ENCODE results near the gene CAPN3. TPM values are rescaled to one million over a fixed set of nuclear protein-coding genes. Genes with fewer than 3 reads are reported as not detected.
A peak's percentile ranks its signal among the peaks of the same experiment; 100 is the strongest.

Gene CAPN3
- total RNA-seq, 4 donors from 2014 or later: 96.8 to 263 (median 163) TPM

DNA sequence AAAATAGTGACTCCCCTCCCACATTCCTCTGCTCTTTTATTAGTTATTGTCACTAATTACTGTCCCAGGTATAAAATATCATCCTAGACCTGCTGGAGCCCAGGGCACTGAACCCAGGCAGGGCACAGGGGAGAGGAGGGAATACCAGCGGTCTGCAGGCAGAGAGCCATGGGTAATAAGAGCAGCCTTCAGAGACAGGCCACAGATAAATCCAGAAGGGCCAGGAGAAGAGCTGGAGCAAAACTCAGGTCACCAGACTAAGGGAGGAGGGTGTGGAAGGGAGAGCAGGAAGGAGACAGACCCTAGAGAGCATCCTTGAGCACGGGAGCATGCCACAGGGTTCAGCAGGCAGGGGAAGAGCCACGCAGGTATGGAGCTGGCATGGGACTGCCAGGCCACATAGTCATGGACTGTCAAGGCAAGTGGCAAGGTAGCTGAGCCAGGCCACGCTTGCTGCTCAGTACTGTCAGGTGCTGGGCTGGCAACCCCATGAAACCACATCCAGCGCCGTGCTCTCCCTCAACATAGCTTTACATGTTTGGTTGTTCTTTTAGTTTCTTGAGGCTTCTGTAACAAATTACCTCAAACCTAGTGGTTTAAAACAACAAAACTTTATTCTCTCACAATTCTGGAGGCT lies 15.6 kb upstream of the CAPN3 start:
- DNase-seq (peak; percentile 69 to 75), ATAC-seq (peak; percentile 70 to 74)
- in situ Hi-C loops (cut with MboI; ENCODE audit: low sequenced_read_pairs in 4 of 4) (no loop called here), intact Hi-C loops (cut with DNase I; ENCODE audit: low total_unique reads) (loop anchor here (1.0 kb wide), 1 partner anchor 17 kb away; no protein-coding TSS in a partner anchor)
- H3K4me3 ChIP-seq: no peak overlapping the region
- TF ChIP-seq, protein P1, sequence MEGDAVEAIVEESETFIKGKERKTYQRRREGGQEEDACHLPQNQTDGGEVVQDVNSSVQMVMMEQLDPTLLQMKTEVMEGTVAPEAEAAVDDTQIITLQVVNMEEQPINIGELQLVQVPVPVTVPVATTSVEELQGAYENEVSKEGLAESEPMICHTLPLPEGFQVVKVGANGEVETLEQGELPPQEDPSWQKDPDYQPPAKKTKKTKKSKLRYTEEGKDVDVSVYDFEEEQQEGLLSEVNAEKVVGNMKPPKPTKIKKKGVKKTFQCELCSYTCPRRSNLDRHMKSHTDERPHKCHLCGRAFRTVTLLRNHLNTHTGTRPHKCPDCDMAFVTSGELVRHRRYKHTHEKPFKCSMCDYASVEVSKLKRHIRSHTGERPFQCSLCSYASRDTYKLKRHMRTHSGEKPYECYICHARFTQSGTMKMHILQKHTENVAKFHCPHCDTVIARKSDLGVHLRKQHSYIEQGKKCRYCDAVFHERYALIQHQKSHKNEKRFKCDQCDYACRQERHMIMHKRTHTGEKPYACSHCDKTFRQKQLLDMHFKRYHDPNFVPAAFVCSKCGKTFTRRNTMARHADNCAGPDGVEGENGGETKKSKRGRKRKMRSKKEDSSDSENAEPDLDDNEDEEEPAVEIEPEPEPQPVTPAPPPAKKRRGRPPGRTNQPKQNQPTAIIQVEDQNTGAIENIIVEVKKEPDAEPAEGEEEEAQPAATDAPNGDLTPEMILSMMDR (IDR thresholded peaks at IDR 0.05 in 4 of 5, conservative IDR thresholded peaks at IDR 0.05 in 1 of 5): no peak
- TF ChIP-seq POLR2A (IDR thresholded peaks at IDR 0.05): no peak
- H3K36me3 ChIP-seq: peaks cover 0 to 25% of the 10 kb centered on the region in 2 donors
- H3K27me3 ChIP-seq: no peaks in the 10 kb centered on the region
- peaks cover 32 to 39% of the 10 kb centered on the region in 2 donors for H3K4me1 ChIP-seq
- peak overlapping the region; percentile 85 to 92 (median 88) for H3K27ac ChIP-seq
- no peaks in the 10 kb centered on the region for H3K9me3 ChIP-seq

DNA sequence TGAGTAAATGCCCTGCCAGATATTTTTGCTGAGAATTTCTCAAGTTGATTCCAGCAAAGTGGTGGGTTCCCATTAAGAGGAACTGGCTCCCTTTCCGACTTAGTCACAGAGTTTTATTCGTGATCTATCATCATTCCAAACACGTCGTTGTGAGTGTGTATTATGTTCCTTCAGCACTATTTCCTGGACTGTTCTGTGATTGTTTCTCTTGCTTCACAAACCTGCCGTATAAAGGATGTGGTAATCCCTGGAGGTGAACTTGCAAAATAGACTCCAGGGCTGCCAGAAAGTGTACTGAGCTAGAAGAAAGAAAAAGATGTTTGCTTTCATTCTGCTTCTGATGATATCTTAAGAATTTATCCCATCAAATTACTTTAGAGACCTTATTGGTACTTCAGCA lies 14.5 kb upstream of the CAPN3 start:
- Histone ChIP-seq H3K27ac (peak overlapping the region; percentile 85 to 92 (median 88)), H3K36me3 (peaks cover 0 to 31% of the 10 kb centered on the region in 2 donors), H3K4me1 (peaks cover 32 to 39% of the 10 kb centered on the region in 2 donors), H3K9me3 (no peaks in the 10 kb centered on the region), H3K4me3 (peak overlapping the region in 1 of 4 donors; percentile 16), H3K27me3 (no peaks in the 10 kb centered on the region)
- ATAC-seq (peak; percentile 93 to 94), DNase-seq (peak; percentile 62 to 70)
- intact Hi-C loops (cut with DNase I; ENCODE audit: low total_unique reads): loop anchor here (1.0 kb wide), 1 partner anchor 16 kb away; no protein-coding TSS in a partner anchor
- no peak for TF ChIP-seq POLR2A (IDR thresholded peaks at IDR 0.05)
- TF ChIP-seq, protein P1 (IDR thresholded peaks at IDR 0.05 in 4 of 5, conservative IDR thresholded peaks at IDR 0.05 in 1 of 5): no peak
- in situ Hi-C loops (cut with MboI; ENCODE audit: low sequenced_read_pairs in 4 of 4): no loop called here

DNA sequence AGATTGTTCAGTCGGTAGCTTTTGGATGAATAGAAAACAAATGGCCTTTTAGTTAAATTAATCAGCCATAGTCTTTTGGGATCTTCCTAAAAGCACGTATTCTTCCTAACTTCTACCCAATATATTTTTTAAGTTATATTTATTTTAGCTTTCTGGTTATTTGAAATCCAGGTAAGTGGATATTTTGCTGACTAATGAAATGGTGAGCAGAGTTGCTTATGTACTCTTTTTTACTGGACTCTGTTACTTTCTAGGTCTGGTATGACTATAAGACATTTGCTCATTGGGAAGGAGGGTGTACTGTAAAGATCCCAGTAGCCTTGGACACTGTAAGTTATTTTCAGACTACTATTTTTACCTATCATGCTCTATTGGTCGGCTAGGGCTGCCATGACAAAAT lies 13.8 kb upstream of the CAPN3 start:
- peaks cover 0 to 35% of the 10 kb centered on the region in 2 donors for H3K36me3 ChIP-seq
- no peaks in the 10 kb centered on the region for H3K27me3 ChIP-seq
- peaks cover 32 to 39% of the 10 kb centered on the region in 2 donors for H3K4me1 ChIP-seq
- DNase-seq: no peak
- no peak overlapping the region for H3K4me3 ChIP-seq
- no peak for ATAC-seq
- TF ChIP-seq POLR2A (IDR thresholded peaks at IDR 0.05): no peak
- TF ChIP-seq, protein P1 (IDR thresholded peaks at IDR 0.05 in 4 of 5, conservative IDR thresholded peaks at IDR 0.05 in 1 of 5): no peak
- intact Hi-C loops (cut with DNase I; ENCODE audit: low total_unique reads) (no loop called here), in situ Hi-C loops (cut with MboI; ENCODE audit: low sequenced_read_pairs in 4 of 4) (no loop called here)
- no peaks in the 10 kb centered on the region for H3K9me3 ChIP-seq
- peak overlapping the region; percentile 85 to 92 (median 88) for H3K27ac ChIP-seq

DNA sequence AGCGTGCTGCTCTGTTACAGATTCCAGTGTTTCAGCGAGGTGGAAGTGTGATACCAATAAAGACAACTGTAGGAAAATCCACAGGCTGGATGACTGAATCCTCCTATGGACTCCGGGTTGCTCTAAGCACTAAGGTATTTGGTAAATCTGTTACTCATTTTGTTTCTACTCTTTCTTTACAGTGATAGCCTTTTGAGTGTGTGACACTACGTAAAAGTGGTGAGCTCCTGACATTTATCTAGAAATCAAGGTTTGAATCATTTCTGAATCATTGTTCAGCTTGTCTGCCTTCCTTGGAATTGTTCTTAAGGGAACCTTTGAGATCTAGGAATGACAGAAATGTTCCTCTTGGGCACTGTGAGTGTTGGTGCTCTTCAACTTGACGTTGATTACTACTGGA lies 11.2 kb upstream of the CAPN3 start:
- H3K27me3 ChIP-seq: no peaks in the 10 kb centered on the region
- TF ChIP-seq, protein P1 (IDR thresholded peaks at IDR 0.05 in 4 of 5, conservative IDR thresholded peaks at IDR 0.05 in 1 of 5): no peak
- no peak for TF ChIP-seq POLR2A (IDR thresholded peaks at IDR 0.05)
- no peak for DNase-seq
- no peaks in the 10 kb centered on the region for H3K9me3 ChIP-seq
- peaks cover 0 to 54% of the 10 kb centered on the region in 2 donors for H3K36me3 ChIP-seq
- H3K4me3 ChIP-seq: no peak overlapping the region
- ATAC-seq: no peak
- in situ Hi-C loops (cut with MboI; ENCODE audit: low sequenced_read_pairs in 4 of 4): no loop called here
- peaks cover 30 to 31% of the 10 kb centered on the region in 2 donors for H3K4me1 ChIP-seq
- no peak overlapping the region for H3K27ac ChIP-seq
- intact Hi-C loops (cut with DNase I; ENCODE audit: low total_unique reads): no loop called here
